ENCODE data around the gene CLIC1. TPM values are rescaled to one million over a fixed set of nuclear protein-coding genes. Genes with fewer than 3 reads are reported as not detected.

Gene CLIC1
- total RNA-seq, 1 experiment from 2014 or later, result 432 TPM

GRCh38 chr6:31768363-31769257 lies 32.3 kb upstream of the CLIC1 start:
- no peaks in the 10 kb centered on the region for H3K79me2 ChIP-seq (ENCODE audit: insufficient read depth, low read length)
- no peak for DNase-seq (ENCODE audit: low read depth, low spot score)
- intact Hi-C loops (cut with micrococcal nuclease), result loop anchor here (1.0 kb wide), 1 partner anchor 88 kb away; no protein-coding TSS in a partner anchor
- ChIA-PET CTCF (interaction anchor here (0.9 to 2.2 kb wide), 6 partner anchors 29 to 65 kb away, joined by 3 to 25 read pairs (median 11); partner anchors contain the start of genes ABHD16A, DDAH2, HSPA1B and LSM2), POLR2A (interaction anchor here (0.9 to 2.1 kb wide), 2 partner anchors 53 to 59 kb away, joined by 3 to 18 read pairs; partner anchors contain the start of genes HSPA1B and LY6G6D), RAD21 (ENCODE audit: low non-redundant PET in 1 of 2, low total read pairs in 2 of 2, uncharacterized antibody in 2 of 2, unreplicated experiment in 2 of 2) (interaction anchor here in 1 of 2 experiments (0.5 kb wide), 1 partner anchor 62 kb away, joined by 3 read pairs; no protein-coding TSS in a partner anchor)
- no peak for TF ChIP-seq ZFX (IDR thresholded peaks at IDR 0.05)
- no peak for TF ChIP-seq EGR1 (IDR thresholded peaks at IDR 0.05; ENCODE audit: low read depth)
- TF ChIP-seq CBX3 (IDR thresholded peaks at IDR 0.05; ENCODE audit: low read depth), result no peak
- no peak for TF ChIP-seq SIN3A (IDR thresholded peaks at IDR 0.05; ENCODE audit: low read depth)
- no peak for TF ChIP-seq ZNF274 (IDR thresholded peaks at IDR 0.05; ENCODE audit: low read depth, low read length)
- TF ChIP-seq FOSL1 (IDR thresholded peaks at IDR 0.05; ENCODE audit: low read depth), result no peak
- TF ChIP-seq, protein P1, sequence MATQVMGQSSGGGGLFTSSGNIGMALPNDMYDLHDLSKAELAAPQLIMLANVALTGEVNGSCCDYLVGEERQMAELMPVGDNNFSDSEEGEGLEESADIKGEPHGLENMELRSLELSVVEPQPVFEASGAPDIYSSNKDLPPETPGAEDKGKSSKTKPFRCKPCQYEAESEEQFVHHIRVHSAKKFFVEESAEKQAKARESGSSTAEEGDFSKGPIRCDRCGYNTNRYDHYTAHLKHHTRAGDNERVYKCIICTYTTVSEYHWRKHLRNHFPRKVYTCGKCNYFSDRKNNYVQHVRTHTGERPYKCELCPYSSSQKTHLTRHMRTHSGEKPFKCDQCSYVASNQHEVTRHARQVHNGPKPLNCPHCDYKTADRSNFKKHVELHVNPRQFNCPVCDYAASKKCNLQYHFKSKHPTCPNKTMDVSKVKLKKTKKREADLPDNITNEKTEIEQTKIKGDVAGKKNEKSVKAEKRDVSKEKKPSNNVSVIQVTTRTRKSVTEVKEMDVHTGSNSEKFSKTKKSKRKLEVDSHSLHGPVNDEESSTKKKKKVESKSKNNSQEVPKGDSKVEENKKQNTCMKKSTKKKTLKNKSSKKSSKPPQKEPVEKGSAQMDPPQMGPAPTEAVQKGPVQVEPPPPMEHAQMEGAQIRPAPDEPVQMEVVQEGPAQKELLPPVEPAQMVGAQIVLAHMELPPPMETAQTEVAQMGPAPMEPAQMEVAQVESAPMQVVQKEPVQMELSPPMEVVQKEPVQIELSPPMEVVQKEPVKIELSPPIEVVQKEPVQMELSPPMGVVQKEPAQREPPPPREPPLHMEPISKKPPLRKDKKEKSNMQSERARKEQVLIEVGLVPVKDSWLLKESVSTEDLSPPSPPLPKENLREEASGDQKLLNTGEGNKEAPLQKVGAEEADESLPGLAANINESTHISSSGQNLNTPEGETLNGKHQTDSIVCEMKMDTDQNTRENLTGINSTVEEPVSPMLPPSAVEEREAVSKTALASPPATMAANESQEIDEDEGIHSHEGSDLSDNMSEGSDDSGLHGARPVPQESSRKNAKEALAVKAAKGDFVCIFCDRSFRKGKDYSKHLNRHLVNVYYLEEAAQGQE (IDR thresholded peaks at IDR 0.05; ENCODE audit: low read depth), result no peak
- TF ChIP-seq, protein P2, sequence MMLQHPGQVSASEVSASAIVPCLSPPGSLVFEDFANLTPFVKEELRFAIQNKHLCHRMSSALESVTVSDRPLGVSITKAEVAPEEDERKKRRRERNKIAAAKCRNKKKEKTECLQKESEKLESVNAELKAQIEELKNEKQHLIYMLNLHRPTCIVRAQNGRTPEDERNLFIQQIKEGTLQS (IDR thresholded peaks at IDR 0.05), result no peak
- TF ChIP-seq, protein P3, sequence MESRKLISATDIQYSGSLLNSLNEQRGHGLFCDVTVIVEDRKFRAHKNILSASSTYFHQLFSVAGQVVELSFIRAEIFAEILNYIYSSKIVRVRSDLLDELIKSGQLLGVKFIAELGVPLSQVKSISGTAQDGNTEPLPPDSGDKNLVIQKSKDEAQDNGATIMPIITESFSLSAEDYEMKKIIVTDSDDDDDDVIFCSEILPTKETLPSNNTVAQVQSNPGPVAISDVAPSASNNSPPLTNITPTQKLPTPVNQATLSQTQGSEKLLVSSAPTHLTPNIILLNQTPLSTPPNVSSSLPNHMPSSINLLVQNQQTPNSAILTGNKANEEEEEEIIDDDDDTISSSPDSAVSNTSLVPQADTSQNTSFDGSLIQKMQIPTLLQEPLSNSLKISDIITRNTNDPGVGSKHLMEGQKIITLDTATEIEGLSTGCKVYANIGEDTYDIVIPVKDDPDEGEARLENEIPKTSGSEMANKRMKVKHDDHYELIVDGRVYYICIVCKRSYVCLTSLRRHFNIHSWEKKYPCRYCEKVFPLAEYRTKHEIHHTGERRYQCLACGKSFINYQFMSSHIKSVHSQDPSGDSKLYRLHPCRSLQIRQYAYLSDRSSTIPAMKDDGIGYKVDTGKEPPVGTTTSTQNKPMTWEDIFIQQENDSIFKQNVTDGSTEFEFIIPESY (IDR thresholded peaks at IDR 0.05; ENCODE audit: extremely low read depth, insufficient replicate concordance, low read length), result no peak
- TF ChIP-seq RAD21 (IDR thresholded peaks at IDR 0.05; ENCODE audit: low read depth), result no peak
- TF ChIP-seq, protein P4, sequence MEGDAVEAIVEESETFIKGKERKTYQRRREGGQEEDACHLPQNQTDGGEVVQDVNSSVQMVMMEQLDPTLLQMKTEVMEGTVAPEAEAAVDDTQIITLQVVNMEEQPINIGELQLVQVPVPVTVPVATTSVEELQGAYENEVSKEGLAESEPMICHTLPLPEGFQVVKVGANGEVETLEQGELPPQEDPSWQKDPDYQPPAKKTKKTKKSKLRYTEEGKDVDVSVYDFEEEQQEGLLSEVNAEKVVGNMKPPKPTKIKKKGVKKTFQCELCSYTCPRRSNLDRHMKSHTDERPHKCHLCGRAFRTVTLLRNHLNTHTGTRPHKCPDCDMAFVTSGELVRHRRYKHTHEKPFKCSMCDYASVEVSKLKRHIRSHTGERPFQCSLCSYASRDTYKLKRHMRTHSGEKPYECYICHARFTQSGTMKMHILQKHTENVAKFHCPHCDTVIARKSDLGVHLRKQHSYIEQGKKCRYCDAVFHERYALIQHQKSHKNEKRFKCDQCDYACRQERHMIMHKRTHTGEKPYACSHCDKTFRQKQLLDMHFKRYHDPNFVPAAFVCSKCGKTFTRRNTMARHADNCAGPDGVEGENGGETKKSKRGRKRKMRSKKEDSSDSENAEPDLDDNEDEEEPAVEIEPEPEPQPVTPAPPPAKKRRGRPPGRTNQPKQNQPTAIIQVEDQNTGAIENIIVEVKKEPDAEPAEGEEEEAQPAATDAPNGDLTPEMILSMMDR (IDR thresholded peaks at IDR 0.05 in 2 of 3, conservative IDR thresholded peaks at IDR 0.05 in 1 of 3; ENCODE audit: borderline replicate concordance in 1 of 3, insufficient read depth in 1 of 3, low read depth in 2 of 3, low read length in 2 of 3), result no peak
- TF ChIP-seq JUND (IDR thresholded peaks at IDR 0.05), result no peak
- TF ChIP-seq POLR2A (IDR thresholded peaks at IDR 0.05; ENCODE audit: borderline replicate concordance, extremely low read depth, insufficient read depth, insufficient read length), result no peak
- TF ChIP-seq CEBPB (IDR thresholded peaks at IDR 0.05; ENCODE audit: low read depth), result no peak
- no peak for TF ChIP-seq POLR2AphosphoS5 (IDR thresholded peaks at IDR 0.05; ENCODE audit: low read depth, low read length)
- H3K4me1 ChIP-seq (ENCODE audit: control insufficient read depth in 1 of 2, insufficient read depth in 2 of 2, low read length in 2 of 2), result peaks cover 14 to 38% of the 10 kb centered on the region in 2 experiments; a peak in 3 of 4 replicates
- BruUV-seq (replicated peaks), result no TSS peak
- no peaks in the 10 kb centered on the region for H3K9me3 ChIP-seq (ENCODE audit: control insufficient read depth in 1 of 2, insufficient read depth in 1 of 2, low read depth in 1 of 2, low read length in 2 of 2)
- no peak overlapping the region for H3K4me3 ChIP-seq (replicated peaks in 1 of 2; ENCODE audit: low read depth in 1 of 2, low read length in 2 of 2)
- H4K20me1 ChIP-seq (ENCODE audit: insufficient read depth), result no peaks in the 10 kb centered on the region
- no peak overlapping the region for H3K9ac ChIP-seq (ENCODE audit: low read length)
- no peaks in the 10 kb centered on the region for H3K36me3 ChIP-seq (ENCODE audit: control insufficient read depth in 1 of 2, insufficient read depth in 2 of 2, low read length in 2 of 2)
- no peaks in the 10 kb centered on the region for H3K27me3 ChIP-seq (ENCODE audit: insufficient read depth, low read length)
- no peak overlapping the region for H2AFZ ChIP-seq (ENCODE audit: low read depth, low read length, poor library complexity, severe bottlenecking)
- ATAC-seq, result no peak
- H3K4me2 ChIP-seq (ENCODE audit: low read length), result no peak overlapping the region
- H3K27ac ChIP-seq (ENCODE audit: low read depth, low read length), result no peak overlapping the region
- no peaks in the 10 kb centered on the region for H3K9me2 ChIP-seq (ENCODE audit: insufficient read depth)

All from HCT116 (cell line).